Measurements from ENCODE around the gene PER1. TPM values are rescaled to one million over a fixed set of nuclear protein-coding genes. Genes with fewer than 3 reads are reported as not detected.
A peak's percentile ranks its signal among the peaks of the same experiment; 100 is the strongest.

The PER1 gene
- total and polyA plus RNA-seq, 2 of the 4 experiments (the other 2 are of a cell fraction), result 3.4 to 10.5 TPM

DNA sequence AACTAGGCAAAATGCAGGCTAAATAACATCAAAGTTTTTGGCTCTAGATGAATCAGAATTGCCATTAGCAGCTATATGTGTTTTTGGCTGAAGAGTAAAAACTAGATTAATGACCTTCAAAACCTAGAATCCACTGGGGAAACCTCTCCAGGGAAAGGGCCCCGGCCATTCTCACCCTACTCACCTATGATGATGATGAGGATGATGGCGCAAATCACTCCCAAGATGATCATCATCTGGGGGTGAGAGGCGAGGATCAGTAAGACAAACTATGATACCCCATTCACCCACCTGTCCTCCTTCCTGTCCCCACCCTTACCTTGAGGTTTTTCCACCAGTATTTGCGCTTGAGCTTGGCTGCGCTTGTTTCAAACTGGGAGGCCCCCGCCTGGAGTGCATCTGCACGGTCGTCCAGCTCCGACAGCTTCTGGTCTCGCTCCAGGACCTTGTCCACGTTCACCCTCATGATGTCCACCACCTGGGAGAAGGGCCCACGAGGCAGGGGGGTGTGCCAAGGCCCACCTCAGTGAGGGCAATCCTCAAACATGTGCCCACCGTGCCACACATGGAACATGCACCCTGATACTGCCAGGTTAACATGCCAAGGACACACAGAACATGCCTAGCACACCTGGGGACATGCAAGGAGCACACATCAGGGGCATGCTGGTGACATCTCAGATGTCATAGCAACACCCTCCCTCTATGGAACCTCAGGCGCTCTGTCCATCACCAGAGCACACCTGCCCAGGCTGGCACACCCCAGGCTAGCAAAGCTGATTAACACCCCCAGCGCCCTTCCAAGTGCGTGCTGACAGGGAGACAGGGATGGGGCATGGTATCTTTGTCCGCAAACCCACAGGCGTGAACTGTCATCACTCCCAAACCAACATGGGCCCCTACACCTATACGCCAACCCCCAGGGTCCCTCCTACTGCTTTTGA is 9.4 kb upstream of the PER1 start:
- Histone ChIP-seq H3K14ac (replicated peaks; ENCODE audit: low read depth, low read length) (peak overlapping the region; percentile 87), H3K9ac (ENCODE audit: low read depth, low read length) (peak overlapping the region; percentile 93), H3K27me3 (ENCODE audit: control insufficient read depth, insufficient read depth, low read length) (no peaks in the 10 kb centered on the region), H4K8ac (ENCODE audit: low read depth in 2 of 2, low read length in 2 of 2) (peak overlapping the region in 1 of 2 experiments; percentile 93; a peak in 1 of 4 replicates), H2AK9ac (replicated peaks; ENCODE audit: low read depth, low read length, poor library complexity) (peak overlapping the region; percentile 99), H3K27ac (ENCODE audit: insufficient read depth, low read length) (peak overlapping the region; percentile 93), H2BK5ac (ENCODE audit: low read depth, low read length, poor library complexity, severe bottlenecking) (no peak overlapping the region), H3K56ac (ENCODE audit: extremely low read depth, insufficient read depth, low read length) (no peak overlapping the region; the same call in 1 of the 2 replicates), H2BK120ac (ENCODE audit: low read depth, low read length) (no peak overlapping the region), H2BK20ac (ENCODE audit: low read depth, low read length) (no peak overlapping the region), H3K9me3 (ENCODE audit: control insufficient read depth, insufficient read depth, low read length) (no peaks in the 10 kb centered on the region), H3K23ac (ENCODE audit: low read depth, low read length) (peak overlapping the region; percentile 94), H3K79me1 (ENCODE audit: low read depth in 1 of 2, low read length in 2 of 2) (peaks cover 21 to 39% of the 10 kb centered on the region in 2 experiments), H4K20me1 (ENCODE audit: insufficient read depth, low read length) (peaks cover 14% of the 10 kb centered on the region), H2AFZ (replicated peaks; ENCODE audit: low read length, poor library complexity) (peak overlapping the region; percentile 97), H3K4me1 (ENCODE audit: control insufficient read depth, insufficient read depth, low read length) (peaks cover 28% of the 10 kb centered on the region), H3K4me2 (ENCODE audit: low read depth, low read length) (peak overlapping the region; percentile 95), H3K18ac (ENCODE audit: low read depth, low read length) (no peak overlapping the region), H3K36me3 (ENCODE audit: control insufficient read depth, insufficient read depth, low read length) (peaks cover 15% of the 10 kb centered on the region), H3K9me1 (ENCODE audit: insufficient read depth, low read length) (peaks cover 7% of the 10 kb centered on the region), H4K5ac (ENCODE audit: low read depth, low read length) (0 out of 2 replicates have a peak overlapping the region, but pooled peaks have one; percentile 21), H2AK5ac (ENCODE audit: low read depth, low read length) (peak overlapping the region; percentile 98), H3K4me3 (ENCODE audit: insufficient read depth, low read depth, low read length) (peak overlapping the region; percentile 99), H4K91ac (ENCODE audit: insufficient read depth, low read depth, low read length) (no peak overlapping the region), H2BK15ac (ENCODE audit: low read depth, low read length) (no peak overlapping the region), H3K4ac (ENCODE audit: low read depth, low read length) (peak overlapping the region; percentile 86)
- BruUV-seq (replicated peaks), result no TSS peak
- dilution Hi-C loops (cut with HindIII; ENCODE audit: low sequenced_read_pairs, unreplicated experiment), result no loop called here
- no peak; the same call in 1 of the 2 replicates for TF ChIP-seq CHD1 (IDR thresholded peaks at IDR 0.05; ENCODE audit: low read depth, low read length)
- no peak for TF ChIP-seq MXI1 (IDR thresholded peaks at IDR 0.05; ENCODE audit: borderline replicate concordance, low read depth, low read length)
- no peak for TF ChIP-seq POLR2A (IDR thresholded peaks at IDR 0.05; ENCODE audit: low read depth, low read length)
- TF ChIP-seq, protein P1, sequence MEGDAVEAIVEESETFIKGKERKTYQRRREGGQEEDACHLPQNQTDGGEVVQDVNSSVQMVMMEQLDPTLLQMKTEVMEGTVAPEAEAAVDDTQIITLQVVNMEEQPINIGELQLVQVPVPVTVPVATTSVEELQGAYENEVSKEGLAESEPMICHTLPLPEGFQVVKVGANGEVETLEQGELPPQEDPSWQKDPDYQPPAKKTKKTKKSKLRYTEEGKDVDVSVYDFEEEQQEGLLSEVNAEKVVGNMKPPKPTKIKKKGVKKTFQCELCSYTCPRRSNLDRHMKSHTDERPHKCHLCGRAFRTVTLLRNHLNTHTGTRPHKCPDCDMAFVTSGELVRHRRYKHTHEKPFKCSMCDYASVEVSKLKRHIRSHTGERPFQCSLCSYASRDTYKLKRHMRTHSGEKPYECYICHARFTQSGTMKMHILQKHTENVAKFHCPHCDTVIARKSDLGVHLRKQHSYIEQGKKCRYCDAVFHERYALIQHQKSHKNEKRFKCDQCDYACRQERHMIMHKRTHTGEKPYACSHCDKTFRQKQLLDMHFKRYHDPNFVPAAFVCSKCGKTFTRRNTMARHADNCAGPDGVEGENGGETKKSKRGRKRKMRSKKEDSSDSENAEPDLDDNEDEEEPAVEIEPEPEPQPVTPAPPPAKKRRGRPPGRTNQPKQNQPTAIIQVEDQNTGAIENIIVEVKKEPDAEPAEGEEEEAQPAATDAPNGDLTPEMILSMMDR (conservative IDR thresholded peaks at IDR 0.05; ENCODE audit: low read depth, low read length), result no peak
- TF ChIP-seq NFE2L2 (IDR thresholded peaks at IDR 0.05; ENCODE audit: low read depth, low read length), result no peak
- TF ChIP-seq RCOR1 (IDR thresholded peaks at IDR 0.05; ENCODE audit: insufficient replicate concordance, low read length), result no peak
- TF ChIP-seq, protein P2, sequence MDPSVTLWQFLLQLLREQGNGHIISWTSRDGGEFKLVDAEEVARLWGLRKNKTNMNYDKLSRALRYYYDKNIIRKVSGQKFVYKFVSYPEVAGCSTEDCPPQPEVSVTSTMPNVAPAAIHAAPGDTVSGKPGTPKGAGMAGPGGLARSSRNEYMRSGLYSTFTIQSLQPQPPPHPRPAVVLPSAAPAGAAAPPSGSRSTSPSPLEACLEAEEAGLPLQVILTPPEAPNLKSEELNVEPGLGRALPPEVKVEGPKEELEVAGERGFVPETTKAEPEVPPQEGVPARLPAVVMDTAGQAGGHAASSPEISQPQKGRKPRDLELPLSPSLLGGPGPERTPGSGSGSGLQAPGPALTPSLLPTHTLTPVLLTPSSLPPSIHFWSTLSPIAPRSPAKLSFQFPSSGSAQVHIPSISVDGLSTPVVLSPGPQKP (IDR thresholded peaks at IDR 0.05; ENCODE audit: borderline replicate concordance, low read depth, low read length), result no peak
- no peak for TF ChIP-seq BHLHE40 (IDR thresholded peaks at IDR 0.05; ENCODE audit: low read depth, low read length)
- no peak for TF ChIP-seq MAFK (IDR thresholded peaks at IDR 0.05; ENCODE audit: low read depth, low read length)
- no peak for TF ChIP-seq SMC3 (IDR thresholded peaks at IDR 0.05; ENCODE audit: low read depth, low read length)
- TF ChIP-seq RFX5 (IDR thresholded peaks at IDR 0.05; ENCODE audit: low read depth, low read length), result no peak
- TF ChIP-seq CEBPB (IDR thresholded peaks at IDR 0.05; ENCODE audit: low read depth, low read length), result no peak
- DNase-seq, result no peak
- no peak for ATAC-seq (ENCODE audit: low read depth)
- intact Hi-C loops (cut with micrococcal nuclease), result no loop called here
- in situ Hi-C loops (cut with MboI; ENCODE audit: low sequenced_read_pairs), result loop anchor here (25.0 kb wide), 1 partner anchor 924 kb away; the partner anchor contains the start of genes DVL2, GABARAP and PHF23
- 50% methylated on average over 8 of the region's 19 CpGs; no CpG with 5 or more reads in 1 of the 2 experiments for WGBS, 2 experiments (ENCODE audit: extremely low coverage in 2 of 2, insufficient read length in 1 of 2)
- CTCF ChIA-PET, result no interaction called here
- POLR2A ChIA-PET (ENCODE audit: unreplicated experiment), result no interaction called here

Data from IMR-90 (cell line).